Liver (tissue), 3 donors: ENCODE data around the gene BABAM1.

Experiments
- CTCF ChIP-seq: fragments of 150-350 bp; IDR thresholded peaks from 2 replicates; pipeline ENCODE4 v1.5.1; 2017; ENCODE audit warnings: improper control_type of control experiment, low read depth, low read length; ENCODE audit not compliant: missing input control
- EGR1 ChIP-seq, 2 donors: IDR thresholded peaks; 2 replicates each; pipeline ENCODE4 v1.6.1; 2016 to 2018; ENCODE audit warnings: antibody characterized with exemption in 2 of 2, low read depth in 2 of 2
- GABPA ChIP-seq, 2 donors: IDR thresholded peaks in 1 of 2; conservative IDR thresholded peaks in 1 of 2; 2 replicates each; pipeline ENCODE4 v1.6.1; 2016; ENCODE audit warnings: antibody characterized with exemption in 2 of 2, mild to moderate bottlenecking in 1 of 2, moderate library complexity in 1 of 2
- HNF4A ChIP-seq, 2 donors: conservative IDR thresholded peaks; 2 replicates each; pipeline ENCODE4 v1.6.1; 2016; ENCODE audit warnings: antibody characterized with exemption in 2 of 2, mild to moderate bottlenecking in 2 of 2
- JUND ChIP-seq, 2 donors: IDR thresholded peaks; 2 replicates each; pipeline ENCODE4 v1.6.1; 2016; ENCODE audit warnings: antibody characterized with exemption in 2 of 2
- TAF1 ChIP-seq: conservative IDR thresholded peaks from 2 replicates; pipeline ENCODE4 v1.6.1; 2016; ENCODE audit warnings: antibody characterized with exemption, mild to moderate bottlenecking
- TF ChIP-seq, protein P1 (sequence below): IDR thresholded peaks from 2 replicates; pipeline ENCODE4 v1.6.1; 2016; ENCODE audit warnings: antibody characterized with exemption
- TF ChIP-seq, protein P2 (sequence below): IDR thresholded peaks from 2 replicates; pipeline ENCODE4 v1.6.1; 2016; ENCODE audit warnings: antibody characterized with exemption
- donor health status: healthy.
- donor health status: healthy.

GRCh38 chr19:17246681-17247425, 20.4 kb upstream of the BABAM1 start:
- TF ChIP-seq CTCF (peak; percentile 3), GABPA (IDR thresholded peaks at IDR 0.05 in 1 of 2, conservative IDR thresholded peaks at IDR 0.05 in 1 of 2) (no peak), TAF1 (no peak), EGR1 (IDR thresholded peaks at IDR 0.05; ENCODE audit: low read depth in 2 of 2) (no peak), HNF4A (conservative IDR thresholded peaks at IDR 0.05) (peak in 1 of 2 donors; percentile 45), JUND (IDR thresholded peaks at IDR 0.05) (no peak)
- TF ChIP-seq, protein P1, sequence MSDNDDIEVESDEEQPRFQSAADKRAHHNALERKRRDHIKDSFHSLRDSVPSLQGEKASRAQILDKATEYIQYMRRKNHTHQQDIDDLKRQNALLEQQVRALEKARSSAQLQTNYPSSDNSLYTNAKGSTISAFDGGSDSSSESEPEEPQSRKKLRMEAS, result no peak
- TF ChIP-seq, protein P2, sequence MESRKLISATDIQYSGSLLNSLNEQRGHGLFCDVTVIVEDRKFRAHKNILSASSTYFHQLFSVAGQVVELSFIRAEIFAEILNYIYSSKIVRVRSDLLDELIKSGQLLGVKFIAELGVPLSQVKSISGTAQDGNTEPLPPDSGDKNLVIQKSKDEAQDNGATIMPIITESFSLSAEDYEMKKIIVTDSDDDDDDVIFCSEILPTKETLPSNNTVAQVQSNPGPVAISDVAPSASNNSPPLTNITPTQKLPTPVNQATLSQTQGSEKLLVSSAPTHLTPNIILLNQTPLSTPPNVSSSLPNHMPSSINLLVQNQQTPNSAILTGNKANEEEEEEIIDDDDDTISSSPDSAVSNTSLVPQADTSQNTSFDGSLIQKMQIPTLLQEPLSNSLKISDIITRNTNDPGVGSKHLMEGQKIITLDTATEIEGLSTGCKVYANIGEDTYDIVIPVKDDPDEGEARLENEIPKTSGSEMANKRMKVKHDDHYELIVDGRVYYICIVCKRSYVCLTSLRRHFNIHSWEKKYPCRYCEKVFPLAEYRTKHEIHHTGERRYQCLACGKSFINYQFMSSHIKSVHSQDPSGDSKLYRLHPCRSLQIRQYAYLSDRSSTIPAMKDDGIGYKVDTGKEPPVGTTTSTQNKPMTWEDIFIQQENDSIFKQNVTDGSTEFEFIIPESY, result no peak
